OCI-LY3 (cell line): ENCODE measurements around the gene CPXM2.

Source experiments
- EZH2phosphoT487 ChIP-seq: fragments of 200-600 bp; shearing (Covaris generic); IDR thresholded peaks from 2 replicates; pipeline ENCODE4 v1.6.1; 2018; ENCODE audit warnings: antibody characterized with exemption, mixed run types, low read depth
- TF ChIP-seq, protein P1 (sequence below): fragments of 200-600, 300-600 bp; sonication (generic); IDR thresholded peaks from 2 replicates; pipeline ENCODE4 v1.5.1; 2014; ENCODE audit warnings: antibody characterized with exemption, low read length, low read depth

DNA sequence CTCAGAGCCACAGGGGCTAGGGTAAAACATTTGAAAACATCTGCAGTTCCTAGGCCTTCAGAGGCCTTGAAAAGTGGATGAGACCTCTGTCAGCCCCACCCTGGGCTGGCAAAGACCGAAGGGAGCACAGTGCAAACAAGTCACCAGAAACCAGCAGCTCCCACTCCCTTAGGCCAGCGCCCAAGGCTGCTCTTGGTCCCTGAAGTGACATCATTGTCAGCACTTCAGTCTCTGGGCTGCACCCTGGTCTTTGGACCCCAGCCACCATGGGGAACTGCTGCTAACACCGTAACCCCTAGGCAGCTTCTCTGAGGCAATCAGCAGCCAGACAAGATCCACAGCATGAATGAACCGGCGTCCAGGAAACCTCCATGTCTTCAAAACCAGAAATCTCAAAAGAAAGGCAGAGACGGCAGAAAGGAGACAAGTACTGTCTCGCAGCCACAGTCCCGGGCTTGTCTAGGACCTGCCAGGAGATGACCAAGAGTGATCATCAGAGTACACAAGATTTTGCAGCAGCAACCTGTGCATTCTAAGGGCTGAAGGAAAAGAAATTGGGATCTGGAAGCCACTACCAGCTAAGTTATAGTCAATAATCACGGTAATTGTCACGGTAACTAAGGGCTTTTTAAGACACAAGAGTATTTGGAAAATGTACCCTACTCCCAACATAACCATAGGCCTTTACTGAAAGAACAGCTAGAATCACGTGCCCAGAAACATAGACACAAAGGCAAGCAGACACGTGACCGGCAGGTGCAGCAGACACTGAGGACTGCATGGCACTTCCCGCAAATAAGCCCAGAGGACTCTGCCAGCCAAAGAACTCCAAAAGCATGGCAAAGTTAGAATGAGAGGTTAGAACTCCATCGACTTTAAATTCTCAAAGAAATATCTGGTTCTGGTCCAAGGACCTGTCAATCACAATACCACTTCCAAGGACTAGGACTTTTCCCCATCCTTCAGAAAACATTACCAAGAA, 23.3 kb downstream of the CPXM2 start:
- TF ChIP-seq, protein P1, sequence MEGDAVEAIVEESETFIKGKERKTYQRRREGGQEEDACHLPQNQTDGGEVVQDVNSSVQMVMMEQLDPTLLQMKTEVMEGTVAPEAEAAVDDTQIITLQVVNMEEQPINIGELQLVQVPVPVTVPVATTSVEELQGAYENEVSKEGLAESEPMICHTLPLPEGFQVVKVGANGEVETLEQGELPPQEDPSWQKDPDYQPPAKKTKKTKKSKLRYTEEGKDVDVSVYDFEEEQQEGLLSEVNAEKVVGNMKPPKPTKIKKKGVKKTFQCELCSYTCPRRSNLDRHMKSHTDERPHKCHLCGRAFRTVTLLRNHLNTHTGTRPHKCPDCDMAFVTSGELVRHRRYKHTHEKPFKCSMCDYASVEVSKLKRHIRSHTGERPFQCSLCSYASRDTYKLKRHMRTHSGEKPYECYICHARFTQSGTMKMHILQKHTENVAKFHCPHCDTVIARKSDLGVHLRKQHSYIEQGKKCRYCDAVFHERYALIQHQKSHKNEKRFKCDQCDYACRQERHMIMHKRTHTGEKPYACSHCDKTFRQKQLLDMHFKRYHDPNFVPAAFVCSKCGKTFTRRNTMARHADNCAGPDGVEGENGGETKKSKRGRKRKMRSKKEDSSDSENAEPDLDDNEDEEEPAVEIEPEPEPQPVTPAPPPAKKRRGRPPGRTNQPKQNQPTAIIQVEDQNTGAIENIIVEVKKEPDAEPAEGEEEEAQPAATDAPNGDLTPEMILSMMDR: no peak
- no peak for TF ChIP-seq EZH2phosphoT487
